HepG2 (cell line): ENCODE results near the gene IRS2. TPM values are rescaled to one million over a fixed set of nuclear protein-coding genes. Genes with fewer than 3 reads are reported as not detected.

Experiments used
- ATAC-seq: fragments of 200-7000 bp; cut with Tn5 transposase; 3 replicates; pipeline ENCODE4 v1.9.1; 2020; ENCODE audit warnings: mild to moderate bottlenecking, moderate library complexity
- BruUV-seq: library from RNA; stranded (reverse); fragments of 400-500 nt; replicated peaks from 2 replicates; lab custom pipeline; 2021; lab: Mats Ljungman, UMichigan
- CTCF ChIA-PET: fragments of 300-600 bp; formaldehyde crosslinking; extraction: SDS; loops from one replicate; lab custom pipeline; 2021; ENCODE audit warnings: low total read pairs, inconsistent platforms, low intra/inter-chr PET ratio; lab: Yijun Ruan, JAX
- POLR2A ChIA-PET: fragments of 350-600 bp; sonication (Branson Sonifier 250); formaldehyde crosslinking; loops from one replicate; lab custom pipeline; 2020; ENCODE audit warnings: antibody characterized with exemption, inconsistent platforms; lab: Yijun Ruan, JAX
- DNase-seq: peaks from one replicate; pipeline ENCODE4 v3.0.0-alpha.2; 2015; ENCODE audit warnings: low spot score
- FAIRE-seq: peaks from 3 replicates; lab custom pipeline; 2011; peaks lifted over from hg19 to GRCh38; lab: Jason Lieb, UNC
- H2AFZ ChIP-seq: one replicate; pipeline ENCODE4 v1.6.1; 2011; ENCODE audit warnings: low read length, inconsistent platforms
- H3K27ac ChIP-seq: fragments of 300-600 bp; 3 replicates; pipeline ENCODE4 v1.8.0; 2011; ENCODE audit warnings: mixed run types, mild to moderate bottlenecking, mixed read lengths, low read length, inconsistent platforms; ENCODE audit not compliant: insufficient read depth; ENCODE audit errors: extremely low read length
- H3K27me3 ChIP-seq, 2 experiments: fragments of 200-600 bp in 1 of 2; 2 replicates in 1 of 2; 3 replicates in 1 of 2; pipeline versions ENCODE4 v1.6.0 to v1.8.0; 2011; ENCODE audit warnings: low read length in 2 of 2, mild to moderate bottlenecking in 2 of 2, moderate library complexity in 2 of 2, inconsistent platforms in 1 of 2; ENCODE audit not compliant: insufficient read depth in 2 of 2, control insufficient read depth in 1 of 2
- H3K36me3 ChIP-seq, 2 experiments: fragments of 200-600 bp in 1 of 2; replicated peaks in 1 of 2; 2 replicates in 1 of 2; 3 replicates in 1 of 2; pipeline versions ENCODE4 v1.5.1 to v1.8.0; 2011; ENCODE audit warnings: low read length in 2 of 2, inconsistent platforms in 1 of 2; ENCODE audit not compliant: insufficient read depth in 2 of 2, control insufficient read depth in 1 of 2
- H3K4me1 ChIP-seq: 2 replicates; pipeline ENCODE4 v1.5.1; 2012; ENCODE audit warnings: low read length, inconsistent platforms; ENCODE audit not compliant: insufficient read depth
- H3K4me2 ChIP-seq: 2 replicates; pipeline ENCODE4 v1.6.0; 2011; ENCODE audit warnings: low read depth, low read length, inconsistent platforms
- H3K4me3 ChIP-seq, 3 experiments: fragments of 200-600 bp in 1 of 3; sonication (generic), shearing (Covaris generic) in 1 of 3; replicated peaks in 1 of 3; 2 replicates each; pipeline ENCODE4 v1.5.1; 2011 to 2016; ENCODE audit warnings: low read length in 3 of 3, inconsistent platforms in 2 of 3, low read depth in 2 of 3, mild to moderate bottlenecking in 2 of 3, control low read depth in 1 of 3, mixed read lengths in 1 of 3; ENCODE audit not compliant: insufficient read depth in 1 of 3
- H3K79me2 ChIP-seq: one replicate; pipeline ENCODE4 v1.6.1; 2011; ENCODE audit warnings: low read length, inconsistent platforms; ENCODE audit not compliant: insufficient read depth
- H3K9ac ChIP-seq: 2 replicates; pipeline ENCODE4 v1.6.0; 2011; ENCODE audit warnings: mild to moderate bottlenecking, low read depth, low read length, inconsistent platforms; ENCODE audit not compliant: insufficient read depth
- H3K9me3 ChIP-seq: 2 replicates; pipeline ENCODE4 v1.5.1; 2012; ENCODE audit warnings: mild to moderate bottlenecking, low read length
- H4K20me1 ChIP-seq: 2 replicates; pipeline ENCODE4 v1.6.0; 2011; ENCODE audit warnings: inconsistent platforms, mild to moderate bottlenecking, low read length, moderate library complexity; ENCODE audit not compliant: insufficient read depth
- MEIS2 ChIP-seq: sonication (generic); formaldehyde crosslinking; IDR thresholded peaks from 2 replicates; pipeline ENCODE4 v1.9.0; 2021; ENCODE audit warnings: mild to moderate bottlenecking, missing genetic modification reagents
- RNF2 ChIP-seq: fragments of 450-650 bp; conservative IDR thresholded peaks from 2 replicates; pipeline ENCODE4 v1.6.1; 2016; ENCODE audit warnings: low read depth
- SMAD3 ChIP-seq: sonication (generic); formaldehyde crosslinking; IDR thresholded peaks from 2 replicates; pipeline ENCODE4 v1.4.0; 2020; ENCODE audit warnings: missing genetic modification reagents
- ZNF136 ChIP-seq: sonication (generic); formaldehyde crosslinking; IDR thresholded peaks from 2 replicates; pipeline ENCODE4 v1.8.1; 2022; ENCODE audit warnings: low read depth, mild to moderate bottlenecking, moderate library complexity, missing genetic modification reagents
- ZNF142 ChIP-seq: sonication (generic); formaldehyde crosslinking; IDR thresholded peaks from 2 replicates; pipeline ENCODE4 v1.4.0; 2020; ENCODE audit warnings: missing genetic modification reagents
- ZNF879 ChIP-seq: sonication (generic); formaldehyde crosslinking; IDR thresholded peaks from 2 replicates; pipeline ENCODE4 v1.8.1; 2023; ENCODE audit warnings: missing genetic modification reagents
- WGBS: methylation state at CpG from one replicate; pipeline ENCODE4 v1.1.6; 2017; ENCODE audit warnings: low lambda C conversion rate; 5-methylcytosine and 5-hydroxymethylcytosine counted together
- in situ Hi-C: cut with HindIII; loops from 2 replicates; pipeline ENCODE4 v1.10.0; 2017; ENCODE audit warnings: low pct_unique_long_range_greater_than_20kb; ENCODE audit not compliant: extremely low pct_ligation_motif_present
- intact Hi-C: fragments of 100-400 bp; cut with micrococcal nuclease; formaldehyde crosslinking; loops from one replicate; pipeline ENCODE4 v1.10.0; 2022; ENCODE audit not compliant: unreplicated experiment
- polyA plus RNA-seq, 8 experiments: library from polyadenylated mRNA; depleted of rRNA in 3 of 8; stranded (reverse) in 7 of 8; unstranded in 1 of 8; fragments of >200 nt; fragmentation: Illumina TruSeq in 4 of 8; extraction: Trizol in 4 of 8; gene quantifications; 2 replicates each; pipeline versions ENCODE4 v1.2.1 to v1.2.3, GENCODE V29; 2011 to 2016; ENCODE audit warnings: low read depth in 4 of 8, missing spikeins in 1 of 8, mixed read lengths in 1 of 8; ENCODE audit not compliant: insufficient read depth in 1 of 8
- total RNA-seq, 5 experiments: library from RNA; depleted of rRNA; stranded (reverse); fragments of >200 nt; fragmentation: Illumina TruSeq; extraction: Trizol; gene quantifications; 2 replicates each; pipeline ENCODE4 v1.2.3, GENCODE V29; 2016; ENCODE audit warnings: low read depth in 1 of 5
- TF ChIP-seq, protein P1 (sequence below): sonication (generic); formaldehyde crosslinking; IDR thresholded peaks from 2 replicates; pipeline ENCODE4 v1.5.0; 2020; ENCODE audit warnings: mild to moderate bottlenecking, missing genetic modification reagents, borderline replicate concordance
- TF ChIP-seq, protein P2 (sequence below): sonication (generic); formaldehyde crosslinking; IDR thresholded peaks from 2 replicates; pipeline ENCODE4 v1.5.1; 2020; ENCODE audit warnings: missing genetic modification reagents, mild to moderate bottlenecking, borderline replicate concordance

Gene IRS2
- total and polyA plus RNA-seq, 2 of the 13 experiments (the other 11 are each of a cell fraction or from before 2014, with no cell fraction given), result 0.02 to 0.04 TPM

DNA sequence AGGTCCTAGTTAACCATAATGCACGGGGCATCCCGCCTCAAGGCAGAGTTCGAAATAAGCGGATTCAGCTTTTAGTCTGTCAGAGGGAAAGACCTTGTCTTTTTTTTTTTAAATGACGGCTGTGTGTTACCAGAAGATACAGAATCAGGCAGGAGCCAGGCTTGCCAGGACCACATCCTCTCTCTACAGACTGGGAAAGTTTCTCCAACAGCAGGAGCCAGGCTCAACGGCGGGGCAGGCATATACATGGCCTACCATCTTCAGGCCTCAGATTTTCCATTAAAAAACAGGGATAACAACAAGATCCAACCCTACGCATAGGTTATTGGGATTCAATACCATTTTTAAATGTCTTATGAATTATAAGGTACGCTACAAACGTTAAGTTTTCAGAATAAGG, 17.8 kb downstream of the IRS2 start:
- TF ChIP-seq RNF2, result no peak
- TF ChIP-seq, protein P1, sequence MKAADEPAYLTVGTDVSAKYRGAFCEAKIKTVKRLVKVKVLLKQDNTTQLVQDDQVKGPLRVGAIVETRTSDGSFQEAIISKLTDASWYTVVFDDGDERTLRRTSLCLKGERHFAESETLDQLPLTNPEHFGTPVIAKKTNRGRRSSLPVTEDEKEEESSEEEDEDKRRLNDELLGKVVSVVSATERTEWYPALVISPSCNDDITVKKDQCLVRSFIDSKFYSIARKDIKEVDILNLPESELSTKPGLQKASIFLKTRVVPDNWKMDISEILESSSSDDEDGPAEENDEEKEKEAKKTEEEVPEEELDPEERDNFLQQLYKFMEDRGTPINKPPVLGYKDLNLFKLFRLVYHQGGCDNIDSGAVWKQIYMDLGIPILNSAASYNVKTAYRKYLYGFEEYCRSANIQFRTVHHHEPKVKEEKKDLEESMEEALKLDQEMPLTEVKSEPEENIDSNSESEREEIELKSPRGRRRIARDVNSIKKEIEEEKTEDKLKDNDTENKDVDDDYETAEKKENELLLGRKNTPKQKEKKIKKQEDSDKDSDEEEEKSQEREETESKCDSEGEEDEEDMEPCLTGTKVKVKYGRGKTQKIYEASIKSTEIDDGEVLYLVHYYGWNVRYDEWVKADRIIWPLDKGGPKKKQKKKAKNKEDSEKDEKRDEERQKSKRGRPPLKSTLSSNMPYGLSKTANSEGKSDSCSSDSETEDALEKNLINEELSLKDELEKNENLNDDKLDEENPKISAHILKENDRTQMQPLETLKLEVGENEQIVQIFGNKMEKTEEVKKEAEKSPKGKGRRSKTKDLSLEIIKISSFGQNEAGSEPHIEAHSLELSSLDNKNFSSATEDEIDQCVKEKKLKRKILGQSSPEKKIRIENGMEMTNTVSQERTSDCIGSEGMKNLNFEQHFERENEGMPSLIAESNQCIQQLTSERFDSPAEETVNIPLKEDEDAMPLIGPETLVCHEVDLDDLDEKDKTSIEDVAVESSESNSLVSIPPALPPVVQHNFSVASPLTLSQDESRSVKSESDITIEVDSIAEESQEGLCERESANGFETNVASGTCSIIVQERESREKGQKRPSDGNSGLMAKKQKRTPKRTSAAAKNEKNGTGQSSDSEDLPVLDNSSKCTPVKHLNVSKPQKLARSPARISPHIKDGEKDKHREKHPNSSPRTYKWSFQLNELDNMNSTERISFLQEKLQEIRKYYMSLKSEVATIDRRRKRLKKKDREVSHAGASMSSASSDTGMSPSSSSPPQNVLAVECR, result no peak
- BruUV-seq, result no TSS peak
- ATAC-seq (no peak), FAIRE-seq (no peak), DNase-seq (no peak)
- POLR2A ChIA-PET, result no interaction called here
- Histone ChIP-seq H3K27ac (no peak overlapping the region), H3K36me3 (no peaks in the 10 kb centered on the region), H3K4me3 (no peak overlapping the region), H3K9ac (no peak overlapping the region), H3K4me1 (no peaks in the 10 kb centered on the region), H3K4me2 (no peak overlapping the region), H4K20me1 (no peaks in the 10 kb centered on the region), H3K79me2 (no peaks in the 10 kb centered on the region), H3K9me3 (no peaks in the 10 kb centered on the region), H3K27me3 (no peaks in the 10 kb centered on the region), H2AFZ (no peak overlapping the region)
- CTCF ChIA-PET, result no interaction called here
- intact Hi-C loops (no loop called here), in situ Hi-C loops (no loop called here)
- 43% methylated on average over 9 of the region's 10 CpGs for WGBS

- H3K4me3 ChIP-seq, result no peak overlapping the region
- no peak for DNase-seq
- H3K79me2 ChIP-seq, result no peaks in the 10 kb centered on the region
- WGBS, result 76% methylated on average over 2 of the region's 2 CpGs
- intact Hi-C loops (no loop called here), in situ Hi-C loops (no loop called here)
- no peaks in the 10 kb centered on the region for H3K4me1 ChIP-seq
- no peaks in the 10 kb centered on the region for H3K9me3 ChIP-seq
- H3K36me3 ChIP-seq, result no peaks in the 10 kb centered on the region
- ChIA-PET POLR2A (no interaction called here), CTCF (no interaction called here)
- no peak overlapping the region for H3K4me2 ChIP-seq
- no peak for FAIRE-seq
- no peak overlapping the region for H3K27ac ChIP-seq
- no peak overlapping the region for H2AFZ ChIP-seq
- no peaks in the 10 kb centered on the region for H4K20me1 ChIP-seq
- ATAC-seq, result no peak
- H3K9ac ChIP-seq, result no peak overlapping the region
- no peaks in the 10 kb centered on the region for H3K27me3 ChIP-seq
- no TSS peak for BruUV-seq
- no peak for TF ChIP-seq ZNF136
- TF ChIP-seq ZNF142 (CRISPR knock-in tag), result no peak
- no peak for TF ChIP-seq SMAD3 (CRISPR knock-in tag)
- TF ChIP-seq MEIS2, result no peak
- TF ChIP-seq ZNF879 (CRISPR knock-in tag), result no peak
- TF ChIP-seq, protein P2, sequence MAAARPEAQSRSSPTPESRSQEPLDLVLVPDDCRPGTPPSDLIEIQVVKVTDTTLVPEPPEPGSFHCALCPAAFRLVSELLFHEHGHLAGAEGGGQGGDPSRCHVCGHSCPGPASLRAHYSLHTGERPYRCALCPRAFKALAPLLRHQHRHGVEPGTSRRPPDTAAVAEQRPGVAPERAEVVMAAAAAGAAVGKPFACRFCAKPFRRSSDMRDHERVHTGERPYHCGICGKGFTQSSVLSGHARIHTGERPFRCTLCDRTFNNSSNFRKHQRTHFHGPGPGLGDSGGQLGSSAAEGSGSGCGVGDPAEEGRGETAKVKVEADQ (CRISPR knock-in tag), result no peak
Measured at GRCh38 chr13:109768176-109768575, 18.2 kb downstream of the IRS2 start.
